Endothelial cell (in vitro differentiated cells): ENCODE data around the gene SRRM4. TPM values are rescaled to one million over a fixed set of nuclear protein-coding genes. Genes with fewer than 3 reads are reported as not detected.

Experiments
- DNase-seq: peaks from one replicate; pipeline ENCODE4 v3.0.0; 2021; ENCODE audit warnings: low spot score
- H3K27ac Mint-ChIP-seq: one replicate; pipeline ENCODE4 v1.8.0; 2021; ENCODE audit warnings: mixed read lengths, inconsistent platforms; ENCODE audit not compliant: unreplicated experiment
- H3K27me3 Mint-ChIP-seq: one replicate; pipeline ENCODE4 v1.8.0; 2021; ENCODE audit warnings: mild to moderate bottlenecking, moderate library complexity, mixed read lengths, inconsistent platforms; ENCODE audit not compliant: unreplicated experiment
- H3K36me3 Mint-ChIP-seq: one replicate; pipeline ENCODE4 v1.8.0; 2021; ENCODE audit warnings: mild to moderate bottlenecking, low read depth, mixed read lengths, inconsistent platforms; ENCODE audit not compliant: unreplicated experiment
- H3K4me1 Mint-ChIP-seq: one replicate; pipeline ENCODE4 v1.8.0; 2021; ENCODE audit warnings: mild to moderate bottlenecking, mixed read lengths, inconsistent platforms; ENCODE audit not compliant: unreplicated experiment
- H3K4me3 Mint-ChIP-seq: one replicate; pipeline ENCODE4 v1.8.0; 2021; ENCODE audit warnings: mild to moderate bottlenecking, mixed read lengths, inconsistent platforms; ENCODE audit not compliant: unreplicated experiment
- H3K9me3 Mint-ChIP-seq: one replicate; pipeline ENCODE4 v1.8.0; 2021; ENCODE audit warnings: mixed read lengths, inconsistent platforms; ENCODE audit not compliant: unreplicated experiment
- total RNA-seq: library from RNA; stranded (reverse); fragmentation: NEBNext Ultra II Directional; extraction: Animal tissue kit (Norgen Biotek cat#: 25700); gene quantifications from one replicate; pipeline ENCODE4 v1.2.1, GENCODE V29; 2021; ENCODE audit not compliant: unreplicated experiment
- TF ChIP-seq, protein P1 (sequence below): fragments of 200-600 bp; sonication (generic); IDR thresholded peaks from one replicate; pipeline ENCODE4 v1.5.0; 2021; ENCODE audit warnings: antibody characterized with exemption; ENCODE audit not compliant: unreplicated experiment

SRRM4 gene
- total RNA-seq, 1 donor from 2014 or later: 3.6 TPM

DNA sequence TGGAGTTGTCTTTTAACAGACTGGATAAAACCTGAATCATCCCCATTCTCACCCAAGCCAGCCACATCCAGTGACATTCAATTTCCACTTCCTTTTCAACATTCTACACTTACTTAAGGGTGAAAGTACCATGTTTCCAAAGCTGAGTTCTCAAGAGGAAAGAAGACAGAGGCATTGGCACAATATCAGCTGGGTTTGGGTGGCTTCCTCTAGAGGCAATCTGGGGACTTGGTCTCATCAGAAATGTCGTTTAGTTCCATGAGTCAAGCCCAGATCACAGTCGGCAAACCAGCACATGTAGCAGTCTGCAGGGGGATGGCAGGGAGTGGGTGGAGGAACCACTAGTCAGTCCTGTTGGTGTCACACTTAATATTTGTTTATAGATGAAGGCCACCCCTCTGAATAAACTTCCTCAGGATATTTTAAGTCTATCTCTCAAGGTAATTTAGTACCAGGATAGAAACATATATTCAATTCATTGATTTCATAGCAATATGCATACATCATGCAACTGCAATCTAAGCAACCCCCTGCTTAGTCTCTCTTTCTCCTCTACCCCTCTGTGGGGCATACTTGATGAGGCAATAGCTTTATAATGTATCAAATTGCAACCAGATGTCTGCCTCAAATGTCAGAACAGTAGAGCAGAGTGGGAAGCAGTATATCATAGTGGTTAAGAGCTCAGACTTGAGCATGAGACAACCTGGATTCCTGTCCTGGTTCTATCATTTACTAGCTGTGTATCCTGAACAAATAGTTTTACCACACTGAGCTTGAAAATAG, 3.0 kb downstream of the SRRM4 start:
- TF ChIP-seq, protein P1, sequence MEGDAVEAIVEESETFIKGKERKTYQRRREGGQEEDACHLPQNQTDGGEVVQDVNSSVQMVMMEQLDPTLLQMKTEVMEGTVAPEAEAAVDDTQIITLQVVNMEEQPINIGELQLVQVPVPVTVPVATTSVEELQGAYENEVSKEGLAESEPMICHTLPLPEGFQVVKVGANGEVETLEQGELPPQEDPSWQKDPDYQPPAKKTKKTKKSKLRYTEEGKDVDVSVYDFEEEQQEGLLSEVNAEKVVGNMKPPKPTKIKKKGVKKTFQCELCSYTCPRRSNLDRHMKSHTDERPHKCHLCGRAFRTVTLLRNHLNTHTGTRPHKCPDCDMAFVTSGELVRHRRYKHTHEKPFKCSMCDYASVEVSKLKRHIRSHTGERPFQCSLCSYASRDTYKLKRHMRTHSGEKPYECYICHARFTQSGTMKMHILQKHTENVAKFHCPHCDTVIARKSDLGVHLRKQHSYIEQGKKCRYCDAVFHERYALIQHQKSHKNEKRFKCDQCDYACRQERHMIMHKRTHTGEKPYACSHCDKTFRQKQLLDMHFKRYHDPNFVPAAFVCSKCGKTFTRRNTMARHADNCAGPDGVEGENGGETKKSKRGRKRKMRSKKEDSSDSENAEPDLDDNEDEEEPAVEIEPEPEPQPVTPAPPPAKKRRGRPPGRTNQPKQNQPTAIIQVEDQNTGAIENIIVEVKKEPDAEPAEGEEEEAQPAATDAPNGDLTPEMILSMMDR: no peak
- H3K36me3 Mint-ChIP-seq: no peaks in the 10 kb centered on the region
- peaks cover 11% of the 10 kb centered on the region for H3K27me3 Mint-ChIP-seq
- H3K27ac Mint-ChIP-seq: no peak overlapping the region
- peaks cover 17% of the 10 kb centered on the region for H3K4me1 Mint-ChIP-seq
- no peaks in the 10 kb centered on the region for H3K9me3 Mint-ChIP-seq
- DNase-seq: no peak
- H3K4me3 Mint-ChIP-seq: no peak overlapping the region

DNA sequence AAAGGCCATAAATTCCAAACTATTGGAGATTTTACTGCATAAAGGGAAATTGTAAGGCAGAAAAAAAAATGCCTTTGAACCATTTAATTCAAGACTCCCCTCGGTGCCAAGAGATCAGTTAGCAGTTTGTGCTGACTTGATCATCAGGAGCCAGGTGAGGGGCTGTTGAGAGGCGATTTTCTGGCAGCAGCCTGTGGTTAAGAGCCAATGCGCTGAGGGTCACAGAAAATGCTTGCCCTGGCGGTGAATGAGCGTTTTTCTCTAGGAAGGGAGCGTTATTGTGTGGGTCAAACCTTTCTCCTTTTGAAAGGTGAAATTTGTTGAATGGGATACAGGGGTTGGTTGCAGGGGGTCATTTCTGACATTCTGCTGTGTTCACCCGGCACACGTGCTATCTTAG, 4.7 kb downstream of the SRRM4 start:
- Mint-ChIP-seq H3K36me3 (no peaks in the 10 kb centered on the region), H3K9me3 (no peaks in the 10 kb centered on the region), H3K27ac (no peak overlapping the region), H3K27me3 (peaks cover 13% of the 10 kb centered on the region), H3K4me3 (no peak overlapping the region), H3K4me1 (peaks cover 27% of the 10 kb centered on the region)
- DNase-seq: no peak
- TF ChIP-seq, protein P1: no peak

GRCh38 chr12:118999107-118999506, 17.8 kb downstream of the SRRM4 start:
- peaks cover 3% of the 10 kb centered on the region for H3K27me3 Mint-ChIP-seq
- H3K4me1 Mint-ChIP-seq: no peaks in the 10 kb centered on the region
- no peak overlapping the region for H3K27ac Mint-ChIP-seq

DNA sequence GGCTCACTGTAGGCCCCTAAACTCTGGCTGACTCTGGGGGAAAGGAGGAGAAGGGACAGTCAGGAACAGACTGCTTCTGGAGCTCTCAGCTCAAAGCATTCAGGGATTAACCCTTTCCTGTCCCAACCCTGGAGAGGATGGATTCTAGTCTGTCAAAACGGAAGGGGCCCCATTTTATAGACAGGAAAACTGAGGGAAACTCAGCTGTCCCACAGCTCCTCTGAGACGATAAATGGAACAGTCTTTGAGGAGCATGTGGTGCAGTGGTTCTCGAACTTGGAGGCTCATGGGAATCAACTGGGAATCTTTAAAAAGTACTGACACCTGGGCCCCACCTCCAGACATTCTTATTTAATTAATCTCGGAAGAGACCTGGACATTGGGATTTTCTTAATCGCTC, 23.7 kb downstream of the SRRM4 start:
- H3K36me3 Mint-ChIP-seq: no peaks in the 10 kb centered on the region
- H3K9me3 Mint-ChIP-seq: no peaks in the 10 kb centered on the region
- TF ChIP-seq, protein P1: no peak
- H3K4me3 Mint-ChIP-seq: no peak overlapping the region
- peaks cover 4% of the 10 kb centered on the region for H3K27me3 Mint-ChIP-seq
- H3K27ac Mint-ChIP-seq: no peak overlapping the region
- H3K4me1 Mint-ChIP-seq: peaks cover 10% of the 10 kb centered on the region
- no peak for DNase-seq

More at GRCh38 chr12:118999107-118999506, 17.8 kb downstream of the SRRM4 start:
- Mint-ChIP-seq H3K36me3 (no peaks in the 10 kb centered on the region), H3K4me3 (no peak overlapping the region), H3K9me3 (no peaks in the 10 kb centered on the region)
- TF ChIP-seq, protein P1: no peak
- no peak for DNase-seq

- Mint-ChIP-seq H3K27ac (no peak overlapping the region), H3K4me3 (no peak overlapping the region)
These were observed 24.6 kb downstream of the SRRM4 start for GRCh38 chr12:119005913-119006312.

More at GRCh38 chr12:119005913-119006312, 24.6 kb downstream of the SRRM4 start:
- H3K4me1 Mint-ChIP-seq: peaks cover 10% of the 10 kb centered on the region
- H3K27me3 Mint-ChIP-seq: peaks cover 4% of the 10 kb centered on the region
- TF ChIP-seq, protein P1: no peak
- DNase-seq: no peak
- no peaks in the 10 kb centered on the region for H3K36me3 Mint-ChIP-seq
- no peaks in the 10 kb centered on the region for H3K9me3 Mint-ChIP-seq
